Epithelial cell of esophagus (primary cell): ENCODE measurements around the gene NPBWR2.

Experiments
- DNase-seq: peaks from one replicate; pipeline ENCODE4 v3.0.0; 2010; ENCODE audit warnings: low read depth
- H3K4me3 ChIP-seq: 2 replicates; pipeline ENCODE4 v1.5.1; 2011; ENCODE audit warnings: mild to moderate bottlenecking, low read length, control low read depth
- TF ChIP-seq, protein P1 (sequence below): IDR thresholded peaks from 2 replicates; pipeline ENCODE4 v1.5.1; 2011; ENCODE audit warnings: low read depth, mild to moderate bottlenecking, low read length, control low read depth, inconsistent platforms; ENCODE audit not compliant: insufficient read depth; ENCODE audit errors: missing control alignments

NPBWR2 gene

DNA sequence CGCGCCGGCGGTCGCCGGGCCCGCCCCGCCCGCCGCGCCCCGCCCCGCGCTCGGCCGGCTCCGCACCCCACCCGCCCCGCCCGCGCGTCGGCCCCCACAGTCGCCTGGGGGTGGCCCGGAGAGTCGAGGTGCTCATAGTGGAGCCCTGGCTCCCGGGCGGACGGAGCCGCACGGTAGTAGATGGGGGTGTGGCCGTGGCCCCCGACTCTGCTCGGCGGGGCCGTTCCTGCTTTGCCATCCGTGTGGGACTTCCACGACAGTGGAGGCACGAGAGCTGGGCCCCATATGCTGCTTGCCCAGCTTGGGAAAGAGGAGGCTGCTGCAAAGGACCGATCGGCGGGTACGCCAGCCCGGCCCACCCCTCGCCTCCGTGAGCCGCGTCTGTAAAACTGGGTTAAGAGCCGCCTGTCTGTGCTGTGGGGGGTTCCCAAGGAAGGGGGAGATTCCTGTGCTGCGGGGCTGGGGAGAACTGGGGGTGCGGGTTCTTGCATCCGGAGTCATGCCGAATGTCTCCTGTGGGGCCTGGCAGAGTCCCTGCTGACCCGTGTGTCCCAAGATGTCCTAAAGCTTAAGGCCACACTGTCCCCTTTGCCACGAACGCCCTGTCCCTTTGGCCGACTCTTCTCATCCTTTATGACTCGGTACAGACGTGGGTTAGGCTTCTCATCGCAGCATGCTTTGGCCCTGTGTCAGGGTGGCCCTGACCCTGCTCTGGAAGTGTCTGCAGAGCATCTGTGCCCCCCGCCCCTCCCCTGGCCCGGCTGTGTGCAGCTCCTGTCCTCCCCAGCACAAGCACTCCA, 27.2 kb downstream of the NPBWR2 start, which contains the start of gene OPRL1:
Gene OPRL1 (plus strand): TSS at position 70 of the 800 bp plus-strand sequence. CDS start 12,639 bp downstream, outside the sequence.
- TF ChIP-seq, protein P1, sequence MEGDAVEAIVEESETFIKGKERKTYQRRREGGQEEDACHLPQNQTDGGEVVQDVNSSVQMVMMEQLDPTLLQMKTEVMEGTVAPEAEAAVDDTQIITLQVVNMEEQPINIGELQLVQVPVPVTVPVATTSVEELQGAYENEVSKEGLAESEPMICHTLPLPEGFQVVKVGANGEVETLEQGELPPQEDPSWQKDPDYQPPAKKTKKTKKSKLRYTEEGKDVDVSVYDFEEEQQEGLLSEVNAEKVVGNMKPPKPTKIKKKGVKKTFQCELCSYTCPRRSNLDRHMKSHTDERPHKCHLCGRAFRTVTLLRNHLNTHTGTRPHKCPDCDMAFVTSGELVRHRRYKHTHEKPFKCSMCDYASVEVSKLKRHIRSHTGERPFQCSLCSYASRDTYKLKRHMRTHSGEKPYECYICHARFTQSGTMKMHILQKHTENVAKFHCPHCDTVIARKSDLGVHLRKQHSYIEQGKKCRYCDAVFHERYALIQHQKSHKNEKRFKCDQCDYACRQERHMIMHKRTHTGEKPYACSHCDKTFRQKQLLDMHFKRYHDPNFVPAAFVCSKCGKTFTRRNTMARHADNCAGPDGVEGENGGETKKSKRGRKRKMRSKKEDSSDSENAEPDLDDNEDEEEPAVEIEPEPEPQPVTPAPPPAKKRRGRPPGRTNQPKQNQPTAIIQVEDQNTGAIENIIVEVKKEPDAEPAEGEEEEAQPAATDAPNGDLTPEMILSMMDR = no peak
- DNase-seq = no peak
- H3K4me3 ChIP-seq = peak within 1 kb of the TSS; percentile 60

GRCh38 chr20:64079273-64080012, 27.9 kb downstream of the NPBWR2 start, which contains the start of gene RGS19:
Gene RGS19, minus strand, starts transcription at chr20:64079518. Its CDS starts 2,632 bp downstream, at chr20:64076886.
- TF ChIP-seq, protein P1 = no peak
- peak; percentile 56 for DNase-seq
- H3K4me3 ChIP-seq = peak within 1 kb of the TSS; percentile 60

DNA sequence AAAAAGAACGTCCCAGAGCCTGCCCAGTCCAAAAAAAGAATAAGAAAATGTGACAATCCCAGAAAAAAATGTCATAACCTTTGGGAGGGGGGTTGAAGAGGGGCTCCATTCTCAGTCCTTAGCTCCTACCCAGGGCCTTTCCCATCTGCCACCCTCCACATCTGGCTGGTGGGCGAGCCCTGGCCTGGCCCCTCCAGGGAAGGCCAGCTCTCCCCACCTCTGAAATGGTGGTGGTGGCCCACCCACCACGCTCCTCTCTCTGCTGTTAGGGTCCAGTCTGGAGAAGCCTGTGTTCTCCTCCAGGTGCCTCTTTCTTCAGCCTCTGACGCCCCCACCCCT, 28.5 kb downstream of the NPBWR2 start:
- TF ChIP-seq, protein P1 = no peak

GRCh38 chr20:64077876-64078551, 29.4 kb downstream of the NPBWR2 start:
- DNase-seq = no peak
- TF ChIP-seq, protein P1 = no peak
- no peak overlapping the region for H3K4me3 ChIP-seq

More for the DNA sequence above, 28.5 kb downstream of the NPBWR2 start:
- no peak for DNase-seq
- H3K4me3 ChIP-seq = peak overlapping the region; percentile 60

- TF ChIP-seq, protein P1 = no peak
Observed at GRCh38 chr20:64077541-64077875, 29.9 kb downstream of the NPBWR2 start.

GRCh38 chr20:64077094-64077493, 30.3 kb downstream of the NPBWR2 start:
- DNase-seq = no peak
- TF ChIP-seq, protein P1 = no peak
- H3K4me3 ChIP-seq = no peak overlapping the region

More at GRCh38 chr20:64077541-64077875, 29.9 kb downstream of the NPBWR2 start:
- DNase-seq = no peak
- H3K4me3 ChIP-seq = no peak overlapping the region
